HCT116 (cell line): ENCODE results near the gene IGF2. TPM values are rescaled to one million over a fixed set of nuclear protein-coding genes. Genes with fewer than 3 reads are reported as not detected.

Experiments
- ATAC-seq: fragments of 200-7000 bp; cut with Tn5 transposase; 2 replicates; pipeline ENCODE4 v1.9.1; 2020; ENCODE audit warnings: mild to moderate bottlenecking, moderate library complexity
- BruUV-seq: library from RNA; stranded (reverse); fragments of 400-500 nt; replicated peaks from 2 replicates; lab custom pipeline; 2021; lab: Mats Ljungman, UMichigan
- CTCF ChIA-PET: fragments of 300-600 bp; sonication (Branson Sonifier 250); formaldehyde crosslinking; loops from one replicate; lab custom pipeline; 2021; ENCODE audit warnings: antibody characterized with exemption; lab: Charles Lee
- POLR2A ChIA-PET: fragments of 300-600, 350-600 bp; sonication (Branson Sonifier 250); formaldehyde crosslinking; loops from one replicate; lab custom pipeline; 2021; ENCODE audit warnings: antibody characterized with exemption; lab: Charles Lee
- RAD21 ChIA-PET, 2 experiments: fragments of 300-600 bp; sonication (Branson Sonifier 250); formaldehyde crosslinking; loops; one replicate each; lab custom pipeline; 2023; ENCODE audit warnings: low total read pairs in 2 of 2; ENCODE audit not compliant: uncharacterized antibody in 2 of 2, unreplicated experiment in 2 of 2, low non-redundant PET in 1 of 2; lab: Charles Lee
- DNase-seq: peaks from one replicate; pipeline ENCODE4 v3.0.0-alpha.2; 2010; ENCODE audit warnings: low read depth, low spot score
- H2AFZ ChIP-seq: fragments of 200-600 bp; shearing (Covaris generic), sonication (generic); 2 replicates; pipeline ENCODE4 v1.6.1; 2017; ENCODE audit warnings: low read depth, mixed run types, mixed read lengths, antibody characterized with exemption, low read length; ENCODE audit not compliant: poor library complexity, severe bottlenecking
- H3K27ac ChIP-seq: 2 replicates; pipeline ENCODE4 v1.5.1; 2012; ENCODE audit warnings: low read depth, low read length
- H3K27me3 ChIP-seq: fragments of 200-600 bp; sonication (generic); 2 replicates; pipeline ENCODE4 v1.6.1; 2016; ENCODE audit warnings: mixed run types, low read length, mixed read lengths; ENCODE audit not compliant: insufficient read depth
- H3K36me3 ChIP-seq, 2 experiments: fragments of 200-500 bp in 1 of 2; fragments of 200-600 bp in 1 of 2; sonication (Bioruptor generic) in 1 of 2; sonication (generic) in 1 of 2; 2 replicates each; pipeline versions ENCODE4 v1.5.1 to v1.6.1; 2014 to 2016; ENCODE audit warnings: low read length in 2 of 2, inconsistent platforms in 1 of 2, mixed read lengths in 1 of 2, mixed run types in 1 of 2; ENCODE audit not compliant: insufficient read depth in 2 of 2, control insufficient read depth in 1 of 2
- H3K4me1 ChIP-seq, 2 experiments: fragments of 200-600 bp in 1 of 2; sonication (generic) in 1 of 2; 2 replicates each; pipeline versions ENCODE4 v1.5.1 to v1.6.1; 2012 to 2017; ENCODE audit warnings: low read length in 2 of 2, inconsistent platforms in 1 of 2, mild to moderate bottlenecking in 1 of 2, mixed read lengths in 1 of 2, mixed run types in 1 of 2, moderate library complexity in 1 of 2; ENCODE audit not compliant: insufficient read depth in 2 of 2, control insufficient read depth in 1 of 2
- H3K4me2 ChIP-seq: fragments of 200-600 bp; sonication (generic); 2 replicates; pipeline ENCODE4 v1.6.1; 2017; ENCODE audit warnings: mixed run types, low read length, mixed read lengths
- H3K4me3 ChIP-seq, 2 experiments: fragments of 200-600 bp in 1 of 2; sonication (generic) in 1 of 2; replicated peaks in 1 of 2; 2 replicates each; pipeline ENCODE4 v1.5.1; 2011 to 2016; ENCODE audit warnings: low read length in 2 of 2, control low read depth in 1 of 2, low read depth in 1 of 2, mild to moderate bottlenecking in 1 of 2, mixed read lengths in 1 of 2, mixed run types in 1 of 2
- H3K79me2 ChIP-seq: fragments of 200-600 bp; sonication (generic); 2 replicates; pipeline ENCODE4 v1.6.1; 2017; ENCODE audit warnings: mild to moderate bottlenecking, mixed run types, low read length, moderate library complexity, mixed read lengths; ENCODE audit not compliant: insufficient read depth
- H3K9ac ChIP-seq: fragments of 200-600 bp; sonication (generic); 2 replicates; pipeline ENCODE4 v1.6.1; 2016; ENCODE audit warnings: low read length, mixed read lengths
- H3K9me2 ChIP-seq: fragments of 200-600 bp; sonication (generic), shearing (Covaris generic); 2 replicates; pipeline ENCODE4 v1.6.1; 2017; ENCODE audit warnings: mixed run types, mild to moderate bottlenecking, moderate library complexity; ENCODE audit not compliant: insufficient read depth
- H3K9me3 ChIP-seq, 2 experiments: fragments of 200-500 bp in 1 of 2; fragments of 200-600 bp in 1 of 2; sonication (Bioruptor generic) in 1 of 2; sonication (generic) in 1 of 2; 2 replicates each; pipeline ENCODE4 v1.6.1; 2014 to 2017; ENCODE audit warnings: low read length in 2 of 2, mixed read lengths in 2 of 2, inconsistent platforms in 1 of 2, low read depth in 1 of 2, mild to moderate bottlenecking in 1 of 2, mixed run types in 1 of 2, moderate library complexity in 1 of 2; ENCODE audit not compliant: control insufficient read depth in 1 of 2, insufficient read depth in 1 of 2
- H4K20me1 ChIP-seq: fragments of 200-600 bp; sonication (generic), shearing (Covaris generic); 2 replicates; pipeline ENCODE4 v1.6.1; 2017; ENCODE audit warnings: mixed run types, mild to moderate bottlenecking, moderate library complexity; ENCODE audit not compliant: insufficient read depth
- ATF3 ChIP-seq: IDR thresholded peaks from 2 replicates; pipeline ENCODE4 v1.6.1; 2012
- CBX3 ChIP-seq: IDR thresholded peaks from 2 replicates; pipeline ENCODE4 v1.6.1; 2012; ENCODE audit warnings: low read depth
- CEBPB ChIP-seq: IDR thresholded peaks from 2 replicates; pipeline ENCODE4 v1.6.1; 2012; ENCODE audit warnings: low read depth
- EGR1 ChIP-seq: IDR thresholded peaks from 2 replicates; pipeline ENCODE4 v1.6.1; 2012; ENCODE audit warnings: low read depth
- ELF1 ChIP-seq: IDR thresholded peaks from 2 replicates; pipeline ENCODE4 v1.6.1; 2012; ENCODE audit warnings: low read depth, borderline replicate concordance
- EZH2phosphoT487 ChIP-seq: fragments of 200-600 bp; IDR thresholded peaks from 2 replicates; pipeline ENCODE4 v1.6.1; 2018; ENCODE audit warnings: antibody characterized with exemption, borderline replicate concordance
- FOSL1 ChIP-seq: IDR thresholded peaks from 2 replicates; pipeline ENCODE4 v1.6.1; 2012; ENCODE audit warnings: low read depth
- MAX ChIP-seq: IDR thresholded peaks from 2 replicates; pipeline ENCODE4 v1.6.1; 2012
- POLR2A ChIP-seq: IDR thresholded peaks from 2 replicates; pipeline ENCODE4 v1.7.0; 2011; ENCODE audit warnings: borderline replicate concordance; ENCODE audit not compliant: insufficient read depth, insufficient read length; ENCODE audit errors: extremely low read depth
- POLR2AphosphoS5 ChIP-seq: IDR thresholded peaks from 2 replicates; pipeline ENCODE4 v1.6.1; 2011; ENCODE audit warnings: mild to moderate bottlenecking, low read depth, low read length, moderate library complexity
- RAD21 ChIP-seq: IDR thresholded peaks from 2 replicates; pipeline ENCODE4 v1.6.1; 2012; ENCODE audit warnings: low read depth, mild to moderate bottlenecking
- REST ChIP-seq: IDR thresholded peaks from 2 replicates; pipeline ENCODE4 v1.6.1; 2012; ENCODE audit warnings: low read depth
- SRF ChIP-seq: IDR thresholded peaks from 2 replicates; pipeline ENCODE4 v1.6.1; 2012; ENCODE audit warnings: low read depth
- YY1 ChIP-seq: IDR thresholded peaks from 2 replicates; pipeline ENCODE4 v1.6.1; 2011; ENCODE audit warnings: low read length, low read depth, moderate library complexity, mild to moderate bottlenecking; ENCODE audit not compliant: insufficient replicate concordance; ENCODE audit errors: extremely low read depth
- ZBTB33 ChIP-seq: IDR thresholded peaks from 2 replicates; pipeline ENCODE4 v1.6.1; 2011; ENCODE audit warnings: mild to moderate bottlenecking, low read length, moderate library complexity; ENCODE audit not compliant: insufficient replicate concordance; ENCODE audit errors: extremely low read depth
- ZNF274 ChIP-seq: fragments of 200-500 bp; sonication (Bioruptor generic); IDR thresholded peaks from 2 replicates; pipeline ENCODE4 v1.6.1; 2014; ENCODE audit warnings: mild to moderate bottlenecking, low read depth, low read length, inconsistent platforms
- intact Hi-C: fragments of 100-400 bp; cut with micrococcal nuclease; formaldehyde crosslinking; loops from 2 replicates; pipeline ENCODE4 v1.10.0; 2022
- total RNA-seq: library from RNA; stranded (reverse); gene quantifications from one replicate; pipeline ENCODE4 v1.2.1, GENCODE V29; 2021; ENCODE audit not compliant: unreplicated experiment

Gene IGF2
- total RNA-seq, 1 experiment from 2014 or later: 17.9 TPM

- Histone ChIP-seq H3K36me3 (no peaks in the 10 kb centered on the region), H3K9ac (no peak overlapping the region), H3K27me3 (no peaks in the 10 kb centered on the region), H3K4me3 (no peak overlapping the region), H3K79me2 (no peaks in the 10 kb centered on the region), H3K4me2 (no peak overlapping the region), H2AFZ (no peak overlapping the region), H3K4me1 (peaks cover 7 to 8% of the 10 kb centered on the region in 2 experiments; a peak in 3 of 4 replicates), H4K20me1 (no peaks in the 10 kb centered on the region), H3K9me3 (no peaks in the 10 kb centered on the region), H3K9me2 (no peaks in the 10 kb centered on the region), H3K27ac (no peak overlapping the region)
- TF ChIP-seq YY1 (no peak), FOSL1 (no peak), ELF1 (no peak), SRF (no peak), MAX (no peak), EZH2phosphoT487 (no peak), REST (no peak), ATF3 (no peak), ZBTB33 (no peak), EGR1 (no peak), CEBPB (no peak), RAD21 (no peak), ZNF274 (no peak), POLR2A (no peak), CBX3 (no peak), POLR2AphosphoS5 (no peak)
- DNase-seq: no peak
- no peak for ATAC-seq
- intact Hi-C loops: no loop called here
- ChIA-PET RAD21 (no interaction called here), POLR2A (no interaction called here), CTCF (no interaction called here)
- no TSS peak for BruUV-seq
Measured at GRCh38 chr11:2095542-2095941, 43.6 kb downstream of the IGF2 start.
